Esophagus muscularis mucosa (tissue), 4 donors: Measurements from ENCODE around the gene ARL5C. TPM values are rescaled to one million over a fixed set of nuclear protein-coding genes. Genes with fewer than 3 reads are reported as not detected.
"Not testable (repeated sequence)": the region's sequence is repeated elsewhere in the genome, so short reads cannot be mapped to it uniquely, and the experiment has no call there.

ENCODE experiments used
- DNase-seq: peaks from one replicate; pipeline ENCODE4 v3.0.0-alpha.2; 2017; ENCODE audit errors: extremely low spot score
- H3K27ac ChIP-seq, 4 donors: fragments of 200-600 bp; sonication (generic); replicated peaks in 1 of 4; 1 replicate in 3 of 4; 2 replicates in 1 of 4; pipeline ENCODE4 v1.5.1; 2016 to 2019; ENCODE audit warnings: mild to moderate bottlenecking in 1 of 4
- H3K27me3 ChIP-seq, 4 donors: fragments of 200-600 bp; sonication (generic); one replicate each; pipeline versions ENCODE4 v1.5.1 to v1.6.0; 2016 to 2019
- H3K36me3 ChIP-seq, 4 donors: fragments of 200-600 bp; sonication (generic); one replicate each; pipeline ENCODE4 v1.5.1; 2016 to 2019
- H3K4me1 ChIP-seq, 4 donors: fragments of 200-600 bp; sonication (generic); one replicate each; pipeline ENCODE4 v1.5.1; 2016 to 2019
- H3K4me3 ChIP-seq, 4 donors: fragments of 200-600 bp; sonication (generic); 1 replicate in 2 of 4; 2 replicates in 2 of 4; pipeline ENCODE4 v1.5.1; 2016 to 2019; ENCODE audit warnings: mild to moderate bottlenecking in 4 of 4, moderate library complexity in 1 of 4
- H3K9me3 ChIP-seq, 4 donors: fragments of 200-600 bp; sonication (generic); 1 replicate in 3 of 4; 2 replicates in 1 of 4; pipeline ENCODE4 v1.5.1; 2016 to 2019
- CTCF ChIP-seq, 3 experiments: fragments of 200-600 bp in 2 of 3; fragments of 450-650 bp in 1 of 3; sonication (generic) in 2 of 3; IDR thresholded peaks; one replicate each; pipeline ENCODE4 v1.5.1; 2017 to 2019; ENCODE audit warnings: antibody characterized with exemption in 3 of 3, mild to moderate bottlenecking in 2 of 3, moderate library complexity in 1 of 3
- EP300 ChIP-seq: sonication (generic); formaldehyde crosslinking; IDR thresholded peaks from one replicate; pipeline ENCODE4 v1.6.1; 2017; ENCODE audit warnings: antibody characterized with exemption
- POLR2A ChIP-seq: fragments of 450-650 bp; IDR thresholded peaks from one replicate; pipeline ENCODE4 v1.6.1; 2017; ENCODE audit warnings: antibody characterized with exemption, moderate library complexity, mild to moderate bottlenecking, low read depth
- POLR2AphosphoS5 ChIP-seq, 2 donors: sonication (generic); formaldehyde crosslinking; IDR thresholded peaks; one replicate each; pipeline ENCODE4 v1.6.1; 2017; ENCODE audit warnings: antibody characterized with exemption in 2 of 2
- WGBS: methylation state at CpG from one replicate; pipeline ENCODE4 v1.1.5; 2018; 5-methylcytosine and 5-hydroxymethylcytosine counted together
- intact Hi-C: fragments of 100-400 bp; cut with DNase I; formaldehyde crosslinking; loops from one replicate; pipeline ENCODE4 v1.15.1; 2023
- total RNA-seq, 4 donors: library from RNA; depleted of rRNA; stranded (reverse); fragments of >200 nt; gene quantifications; one replicate each; pipeline versions ENCODE4 v1.1.0 to v1.2.1, GENCODE V29; 2016

ARL5C gene
- total RNA-seq, 4 donors from 2014 or later = 1.7 TPM; not detected in 3

GRCh38 chr17:39170558-39170957 lies 4.6 kb upstream of the ARL5C start:
- intact Hi-C loops = no loop called here
- Histone ChIP-seq H3K4me3 (no peak overlapping the region), H3K9me3 (no peaks in the 10 kb centered on the region), H3K27me3 (peaks cover 0 to 8% (median 0%) of the 10 kb centered on the region in 4 donors), H3K27ac (no peak overlapping the region), H3K4me1 (peaks cover 13 to 31% (median 28%) of the 10 kb centered on the region in 4 donors), H3K36me3 (peaks cover 0 to 4% (median 0%) of the 10 kb centered on the region in 4 donors)
- no peak for TF ChIP-seq CTCF (IDR thresholded peaks at IDR 0.05)
- no peak for TF ChIP-seq EP300
- no peak for TF ChIP-seq POLR2AphosphoS5 (IDR thresholded peaks at IDR 0.05)
- TF ChIP-seq POLR2A = no peak
- 76% methylated on average over 6 of the region's 6 CpGs for WGBS
- no peak for DNase-seq

- Histone ChIP-seq H3K4me3 (no peak overlapping the region), H3K9me3 (no peaks in the 10 kb centered on the region), H3K36me3 (no peaks in the 10 kb centered on the region), H3K4me1 (peaks cover 18 to 31% (median 30%) of the 10 kb centered on the region in 4 donors), H3K27ac (no peak overlapping the region), H3K27me3 (peaks cover 0 to 8% (median 0%) of the 10 kb centered on the region in 4 donors)
- DNase-seq = no peak
- 65% methylated on average over 4 of the region's 4 CpGs for WGBS
- TF ChIP-seq POLR2AphosphoS5 (IDR thresholded peaks at IDR 0.05) = no peak
- no peak for TF ChIP-seq EP300
- no peak for TF ChIP-seq POLR2A
- TF ChIP-seq CTCF (IDR thresholded peaks at IDR 0.05) = no peak
- intact Hi-C loops = no loop called here
Observed at GRCh38 chr17:39170109-39170508, 4.1 kb upstream of the ARL5C start.

- H3K9me3 ChIP-seq = no peaks in the 10 kb centered on the region
- peaks cover 19 to 31% (median 29%) of the 10 kb centered on the region in 4 donors for H3K4me1 ChIP-seq
- H3K36me3 ChIP-seq = no peaks in the 10 kb centered on the region
- H3K4me3 ChIP-seq = no peak overlapping the region
- TF ChIP-seq CTCF (IDR thresholded peaks at IDR 0.05) (no peak), EP300 (no peak)
- no peak for DNase-seq
- WGBS = 76% methylated on average over 3 of the region's 3 CpGs
- no peak overlapping the region for H3K27ac ChIP-seq
- intact Hi-C loops = no loop called here
- H3K27me3 ChIP-seq = peaks cover 0 to 8% (median 0%) of the 10 kb centered on the region in 4 donors
Observed at GRCh38 chr17:39169518-39169917, 3.6 kb upstream of the ARL5C start.

- H3K4me3 ChIP-seq = no peak overlapping the region
- H3K9me3 ChIP-seq = no peaks in the 10 kb centered on the region
- WGBS = 73% methylated on average over 14 of the region's 14 CpGs
- no peak for DNase-seq
- H3K27ac ChIP-seq = no peak overlapping the region
- intact Hi-C loops = no loop called here
- no peaks in the 10 kb centered on the region for H3K36me3 ChIP-seq
- H3K4me1 ChIP-seq = peaks cover 23 to 35% (median 30%) of the 10 kb centered on the region in 4 donors
- TF ChIP-seq EP300 (no peak), CTCF (IDR thresholded peaks at IDR 0.05) (no peak), POLR2AphosphoS5 (IDR thresholded peaks at IDR 0.05) (no peak), POLR2A (no peak)
- peaks cover 0 to 8% (median 0%) of the 10 kb centered on the region in 4 donors for H3K27me3 ChIP-seq
Observed at GRCh38 chr17:39169101-39169500, 3.1 kb upstream of the ARL5C start.

- H3K4me1 ChIP-seq = peaks cover 29 to 41% (median 35%) of the 10 kb centered on the region in 4 donors
- H3K27me3 ChIP-seq, DNase-seq, H3K9me3 ChIP-seq, H3K4me3 ChIP-seq, H3K36me3 ChIP-seq, H3K27ac ChIP-seq, intact Hi-C loops: not testable (repeated sequence)
- WGBS = 95% methylated on average over 10 of the region's 10 CpGs
Observed at GRCh38 chr17:39168503-39168902, 2.5 kb upstream of the ARL5C start.
